GM23338 (cell line): Measurements from ENCODE around the gene PROS1.

Source experiments
- CREB1 ChIP-seq: fragments of 250-450 bp; sonication (Bioruptor Pico); IDR thresholded peaks from 2 replicates; pipeline ENCODE4 v1.5.0; 2020; ENCODE audit warnings: low read depth, mild to moderate bottlenecking, moderate library complexity
- POLR2AphosphoS5 ChIP-seq: IDR thresholded peaks from 2 replicates; pipeline ENCODE4 v1.6.1; 2016; ENCODE audit warnings: antibody characterized with exemption, low read depth
- ZNF331 ChIP-seq: fragments of 250-450 bp; sonication (Bioruptor Pico); IDR thresholded peaks from 2 replicates; pipeline ENCODE4 v1.5.0; 2020; ENCODE audit warnings: low read depth, mild to moderate bottlenecking, moderate library complexity
- TF ChIP-seq, protein P1 (sequence below), 2 experiments: fragments of 200-600 bp in 1 of 2; sonication (generic) in 1 of 2; conservative IDR thresholded peaks; 2 replicates each; pipeline versions ENCODE4 v1.5.1 to v1.6.1; 2016 to 2017; ENCODE audit warnings: antibody characterized with exemption in 2 of 2, low read depth in 2 of 2, mild to moderate bottlenecking in 2 of 2, moderate library complexity in 1 of 2
- TF ChIP-seq, protein P2 (sequence below): IDR thresholded peaks from one replicate; pipeline ENCODE4 v1.6.1; 2018; ENCODE audit warnings: antibody characterized with exemption; ENCODE audit not compliant: unreplicated experiment

- TF ChIP-seq, protein P1, sequence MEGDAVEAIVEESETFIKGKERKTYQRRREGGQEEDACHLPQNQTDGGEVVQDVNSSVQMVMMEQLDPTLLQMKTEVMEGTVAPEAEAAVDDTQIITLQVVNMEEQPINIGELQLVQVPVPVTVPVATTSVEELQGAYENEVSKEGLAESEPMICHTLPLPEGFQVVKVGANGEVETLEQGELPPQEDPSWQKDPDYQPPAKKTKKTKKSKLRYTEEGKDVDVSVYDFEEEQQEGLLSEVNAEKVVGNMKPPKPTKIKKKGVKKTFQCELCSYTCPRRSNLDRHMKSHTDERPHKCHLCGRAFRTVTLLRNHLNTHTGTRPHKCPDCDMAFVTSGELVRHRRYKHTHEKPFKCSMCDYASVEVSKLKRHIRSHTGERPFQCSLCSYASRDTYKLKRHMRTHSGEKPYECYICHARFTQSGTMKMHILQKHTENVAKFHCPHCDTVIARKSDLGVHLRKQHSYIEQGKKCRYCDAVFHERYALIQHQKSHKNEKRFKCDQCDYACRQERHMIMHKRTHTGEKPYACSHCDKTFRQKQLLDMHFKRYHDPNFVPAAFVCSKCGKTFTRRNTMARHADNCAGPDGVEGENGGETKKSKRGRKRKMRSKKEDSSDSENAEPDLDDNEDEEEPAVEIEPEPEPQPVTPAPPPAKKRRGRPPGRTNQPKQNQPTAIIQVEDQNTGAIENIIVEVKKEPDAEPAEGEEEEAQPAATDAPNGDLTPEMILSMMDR (conservative IDR thresholded peaks at IDR 0.05; ENCODE audit: low read depth in 2 of 2) = no peak
- no peak for TF ChIP-seq POLR2AphosphoS5
- TF ChIP-seq, protein P2, sequence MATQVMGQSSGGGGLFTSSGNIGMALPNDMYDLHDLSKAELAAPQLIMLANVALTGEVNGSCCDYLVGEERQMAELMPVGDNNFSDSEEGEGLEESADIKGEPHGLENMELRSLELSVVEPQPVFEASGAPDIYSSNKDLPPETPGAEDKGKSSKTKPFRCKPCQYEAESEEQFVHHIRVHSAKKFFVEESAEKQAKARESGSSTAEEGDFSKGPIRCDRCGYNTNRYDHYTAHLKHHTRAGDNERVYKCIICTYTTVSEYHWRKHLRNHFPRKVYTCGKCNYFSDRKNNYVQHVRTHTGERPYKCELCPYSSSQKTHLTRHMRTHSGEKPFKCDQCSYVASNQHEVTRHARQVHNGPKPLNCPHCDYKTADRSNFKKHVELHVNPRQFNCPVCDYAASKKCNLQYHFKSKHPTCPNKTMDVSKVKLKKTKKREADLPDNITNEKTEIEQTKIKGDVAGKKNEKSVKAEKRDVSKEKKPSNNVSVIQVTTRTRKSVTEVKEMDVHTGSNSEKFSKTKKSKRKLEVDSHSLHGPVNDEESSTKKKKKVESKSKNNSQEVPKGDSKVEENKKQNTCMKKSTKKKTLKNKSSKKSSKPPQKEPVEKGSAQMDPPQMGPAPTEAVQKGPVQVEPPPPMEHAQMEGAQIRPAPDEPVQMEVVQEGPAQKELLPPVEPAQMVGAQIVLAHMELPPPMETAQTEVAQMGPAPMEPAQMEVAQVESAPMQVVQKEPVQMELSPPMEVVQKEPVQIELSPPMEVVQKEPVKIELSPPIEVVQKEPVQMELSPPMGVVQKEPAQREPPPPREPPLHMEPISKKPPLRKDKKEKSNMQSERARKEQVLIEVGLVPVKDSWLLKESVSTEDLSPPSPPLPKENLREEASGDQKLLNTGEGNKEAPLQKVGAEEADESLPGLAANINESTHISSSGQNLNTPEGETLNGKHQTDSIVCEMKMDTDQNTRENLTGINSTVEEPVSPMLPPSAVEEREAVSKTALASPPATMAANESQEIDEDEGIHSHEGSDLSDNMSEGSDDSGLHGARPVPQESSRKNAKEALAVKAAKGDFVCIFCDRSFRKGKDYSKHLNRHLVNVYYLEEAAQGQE = no peak
- TF ChIP-seq CREB1 (CRISPR knock-in tag) = no peak
- TF ChIP-seq ZNF331 (CRISPR knock-in tag) = no peak
Observed at GRCh38 chr3:93984618-93985017, 10.9 kb upstream of the PROS1 start.
